H1 (cell line): ENCODE measurements around the gene MDFIC.

Experiments
- CBX5 ChIP-seq: fragments of 300-800, 300-1000 bp; sonication (generic); IDR thresholded peaks from 2 replicates; pipeline ENCODE4 v1.7.1; 2016; ENCODE audit warnings: antibody characterized with exemption, low read length, low read depth
- CHD2 ChIP-seq: IDR thresholded peaks from 2 replicates; pipeline ENCODE4 v1.6.1; 2012; ENCODE audit warnings: low read length, improper control_type of control experiment
- EP300 ChIP-seq, 2 experiments: IDR thresholded peaks; 1 replicate in 1 of 2; 2 replicates in 1 of 2; pipeline ENCODE4 v1.6.1; 2011 to 2012; ENCODE audit warnings: low read depth in 2 of 2, low read length in 2 of 2, mild to moderate bottlenecking in 2 of 2, borderline replicate concordance in 1 of 2, inconsistent platforms in 1 of 2, moderate library complexity in 1 of 2
- EZH2 ChIP-seq: fragments of 200-600 bp; sonication (generic); IDR thresholded peaks from 2 replicates; pipeline ENCODE4 v1.7.1; 2012; ENCODE audit warnings: low read depth, mild to moderate bottlenecking, moderate library complexity, low read length, inconsistent platforms; ENCODE audit not compliant: severe bottlenecking
- GABPA ChIP-seq: IDR thresholded peaks from 2 replicates; pipeline ENCODE4 v1.6.1; 2011; ENCODE audit warnings: mild to moderate bottlenecking, low read length, moderate library complexity, borderline replicate concordance; ENCODE audit not compliant: insufficient read depth
- POLR2A ChIP-seq, 2 experiments: IDR thresholded peaks; 1 replicate in 1 of 2; 2 replicates in 1 of 2; pipeline ENCODE4 v1.6.1; 2011; ENCODE audit warnings: low read depth in 2 of 2, low read length in 2 of 2, mild to moderate bottlenecking in 2 of 2; ENCODE audit errors: control extremely low read depth in 1 of 2
- POLR2AphosphoS5 ChIP-seq: IDR thresholded peaks from 2 replicates; pipeline ENCODE4 v1.6.1; 2011; ENCODE audit warnings: low read depth, low read length
- SP1 ChIP-seq: IDR thresholded peaks from 2 replicates; pipeline ENCODE4 v1.6.1; 2011; ENCODE audit warnings: low read depth, low read length
- SUZ12 ChIP-seq: fragments of 200-600 bp; sonication (generic); IDR thresholded peaks from 2 replicates; pipeline ENCODE4 v1.6.1; 2012; ENCODE audit warnings: mild to moderate bottlenecking, inconsistent platforms, low read length, moderate library complexity, mixed read lengths
- TF ChIP-seq, protein P1 (sequence below), 3 experiments: IDR thresholded peaks; 1 replicate in 2 of 3; 2 replicates in 1 of 3; pipeline versions ENCODE4 v1.5.1 to v1.6.1; 2011; ENCODE audit warnings: low read length in 3 of 3, mild to moderate bottlenecking in 3 of 3, inconsistent platforms in 2 of 3, low read depth in 1 of 3, moderate library complexity in 1 of 3; ENCODE audit not compliant: insufficient read depth in 1 of 3; ENCODE audit errors: control extremely low read depth in 1 of 3
- TF ChIP-seq, protein P2 (sequence below): IDR thresholded peaks from 2 replicates; pipeline ENCODE4 v1.6.1; 2011; ENCODE audit warnings: low read depth, mild to moderate bottlenecking, low read length; ENCODE audit not compliant: insufficient read depth

DNA sequence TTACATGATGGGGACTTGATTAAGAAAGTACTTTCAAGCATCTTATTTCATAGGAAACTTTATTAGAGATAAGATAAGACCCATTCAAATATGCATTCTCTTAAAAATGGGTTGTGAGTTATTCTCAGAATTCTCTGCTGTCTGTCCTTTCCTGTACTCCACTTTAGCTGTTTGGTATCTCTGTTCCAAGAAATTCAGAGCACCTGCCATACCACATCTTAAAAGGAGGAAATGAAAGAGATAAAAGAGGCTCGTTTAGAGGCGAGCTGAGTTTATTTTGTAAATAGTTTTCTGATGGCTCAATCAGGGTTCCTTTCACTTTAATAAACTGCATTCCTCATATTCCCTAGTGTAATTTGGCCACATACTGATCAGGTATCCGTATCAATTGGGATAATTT lies 87.2 kb downstream of the MDFIC start:
- TF ChIP-seq GABPA (no peak), CBX5 (no peak), POLR2AphosphoS5 (no peak), SUZ12 (no peak), POLR2A (IDR thresholded peaks at IDR 0.05; ENCODE audit: control extremely low read depth in 1 of 2, low read depth in 2 of 2, low read length in 2 of 2) (no peak), EP300 (IDR thresholded peaks at IDR 0.05; ENCODE audit: borderline replicate concordance in 1 of 2, low read depth in 2 of 2, low read length in 2 of 2) (no peak), CHD2 (no peak), SP1 (no peak), EZH2 (no peak)
- TF ChIP-seq, protein P1, sequence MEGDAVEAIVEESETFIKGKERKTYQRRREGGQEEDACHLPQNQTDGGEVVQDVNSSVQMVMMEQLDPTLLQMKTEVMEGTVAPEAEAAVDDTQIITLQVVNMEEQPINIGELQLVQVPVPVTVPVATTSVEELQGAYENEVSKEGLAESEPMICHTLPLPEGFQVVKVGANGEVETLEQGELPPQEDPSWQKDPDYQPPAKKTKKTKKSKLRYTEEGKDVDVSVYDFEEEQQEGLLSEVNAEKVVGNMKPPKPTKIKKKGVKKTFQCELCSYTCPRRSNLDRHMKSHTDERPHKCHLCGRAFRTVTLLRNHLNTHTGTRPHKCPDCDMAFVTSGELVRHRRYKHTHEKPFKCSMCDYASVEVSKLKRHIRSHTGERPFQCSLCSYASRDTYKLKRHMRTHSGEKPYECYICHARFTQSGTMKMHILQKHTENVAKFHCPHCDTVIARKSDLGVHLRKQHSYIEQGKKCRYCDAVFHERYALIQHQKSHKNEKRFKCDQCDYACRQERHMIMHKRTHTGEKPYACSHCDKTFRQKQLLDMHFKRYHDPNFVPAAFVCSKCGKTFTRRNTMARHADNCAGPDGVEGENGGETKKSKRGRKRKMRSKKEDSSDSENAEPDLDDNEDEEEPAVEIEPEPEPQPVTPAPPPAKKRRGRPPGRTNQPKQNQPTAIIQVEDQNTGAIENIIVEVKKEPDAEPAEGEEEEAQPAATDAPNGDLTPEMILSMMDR (IDR thresholded peaks at IDR 0.05; ENCODE audit: control extremely low read depth in 1 of 3, insufficient read depth in 1 of 3, low read depth in 1 of 3, low read length in 3 of 3) = no peak
- TF ChIP-seq, protein P2, sequence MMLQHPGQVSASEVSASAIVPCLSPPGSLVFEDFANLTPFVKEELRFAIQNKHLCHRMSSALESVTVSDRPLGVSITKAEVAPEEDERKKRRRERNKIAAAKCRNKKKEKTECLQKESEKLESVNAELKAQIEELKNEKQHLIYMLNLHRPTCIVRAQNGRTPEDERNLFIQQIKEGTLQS = no peak
